Stimulated activated CD4-positive, alpha-beta T cell treated with anti-CD3 and anti-CD28 coated beads, Interleukin-15, amount 100 ng/mL, for 1 hour (primary cell): ENCODE results near the gene TMCO2.

Experiments
- DNase-seq, 2 donors: peaks; one replicate each; pipeline ENCODE4 v3.0.0-alpha.2; 2020; ENCODE audit warnings: low read depth in 1 of 2, low spot score in 1 of 2

The TMCO2 gene

GRCh38 chr1:40257688-40258444, 10.1 kb downstream of the TMCO2 start, which contains the start of gene ZMPSTE24:
Gene ZMPSTE24 (plus strand): TSS chr1:40258236. CDS start chr1:40258272, 36 bp downstream.
- DNase-seq = peak; percentile 87 to 93

DNA sequence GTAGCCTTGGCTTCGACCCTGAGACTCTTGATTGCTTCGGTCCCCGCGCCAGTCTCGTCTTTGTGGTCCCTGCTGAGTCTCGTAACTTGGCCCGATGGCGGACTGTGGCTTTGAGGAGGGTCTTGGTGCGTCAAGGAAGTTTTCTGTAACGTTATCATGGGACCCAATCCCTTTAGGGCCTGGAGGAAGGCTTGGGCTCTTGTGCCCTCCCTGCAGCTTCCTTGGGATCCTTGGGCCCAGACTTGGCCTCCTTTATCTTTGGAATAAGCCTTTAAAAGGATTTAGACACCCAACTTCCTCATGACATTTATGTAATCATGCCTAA, 10.7 kb downstream of the TMCO2 start:
- DNase-seq = no peak

DNA sequence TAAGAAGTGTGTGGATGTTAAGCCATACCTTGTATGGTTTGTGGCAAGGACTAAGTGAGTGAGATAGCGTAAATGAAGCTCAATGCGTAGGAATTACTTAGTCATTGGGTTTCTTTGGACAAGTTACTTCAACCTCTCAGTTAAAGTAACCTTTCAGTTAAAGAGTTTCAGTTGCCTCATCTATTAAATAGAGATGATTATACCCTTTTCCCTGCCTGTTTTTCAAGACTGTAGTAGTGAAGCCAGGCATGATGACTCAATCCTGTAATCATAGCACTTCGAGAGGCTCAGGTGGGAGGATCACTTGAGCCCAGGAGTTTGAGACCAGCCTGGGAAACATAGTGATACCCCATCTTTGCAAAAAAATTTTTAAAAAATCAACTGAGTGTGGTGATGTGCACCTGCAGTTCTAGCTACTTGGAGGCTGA, 16.6 kb downstream of the TMCO2 start:
- no peak for DNase-seq

GRCh38 chr1:40265298-40265697, 17.6 kb downstream of the TMCO2 start:
- DNase-seq = no peak

GRCh38 chr1:40265919-40266318, 18.2 kb downstream of the TMCO2 start:
- DNase-seq = no peak

- no peak for DNase-seq
Observed at GRCh38 chr1:40266786-40267535, 19.2 kb downstream of the TMCO2 start.

DNA sequence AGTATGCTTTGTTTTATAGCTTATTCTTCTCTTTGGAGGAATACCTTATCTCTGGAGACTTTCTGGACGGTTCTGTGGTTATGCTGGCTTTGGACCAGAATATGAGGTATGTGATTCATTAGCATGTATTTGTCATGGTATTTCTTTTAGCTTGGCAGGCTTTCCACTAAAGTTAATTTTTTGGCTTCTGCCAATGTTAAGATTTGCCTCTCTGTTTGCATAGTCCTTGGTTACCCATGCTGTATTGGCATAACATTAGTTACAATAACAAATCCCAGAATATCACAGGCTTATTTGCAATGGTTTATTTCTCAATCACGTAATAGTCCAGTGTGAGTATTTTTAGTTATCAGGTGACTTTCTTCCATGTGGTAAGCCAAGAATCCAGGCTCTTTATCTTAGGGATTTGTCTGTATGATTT, 20.0 kb downstream of the TMCO2 start:
- no peak for DNase-seq

DNA sequence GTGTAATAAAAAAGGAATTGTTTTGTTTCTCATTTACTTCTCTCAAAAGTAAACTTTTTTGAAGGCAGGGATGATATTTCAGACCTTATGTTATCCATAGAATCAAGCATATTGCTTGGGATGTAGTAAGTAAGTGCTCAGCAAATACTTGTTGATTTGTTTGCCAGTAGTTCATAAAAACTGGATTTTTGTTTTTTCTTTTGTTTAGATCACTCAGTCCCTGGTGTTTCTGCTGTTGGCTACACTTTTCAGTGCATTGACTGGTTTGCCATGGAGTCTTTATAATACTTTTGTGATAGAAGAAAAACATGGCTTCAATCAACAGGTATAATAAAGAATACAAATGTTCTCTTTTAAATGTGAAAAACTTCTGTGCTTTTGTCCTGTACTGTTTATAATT, 20.5 kb downstream of the TMCO2 start:
- DNase-seq = no peak

DNA sequence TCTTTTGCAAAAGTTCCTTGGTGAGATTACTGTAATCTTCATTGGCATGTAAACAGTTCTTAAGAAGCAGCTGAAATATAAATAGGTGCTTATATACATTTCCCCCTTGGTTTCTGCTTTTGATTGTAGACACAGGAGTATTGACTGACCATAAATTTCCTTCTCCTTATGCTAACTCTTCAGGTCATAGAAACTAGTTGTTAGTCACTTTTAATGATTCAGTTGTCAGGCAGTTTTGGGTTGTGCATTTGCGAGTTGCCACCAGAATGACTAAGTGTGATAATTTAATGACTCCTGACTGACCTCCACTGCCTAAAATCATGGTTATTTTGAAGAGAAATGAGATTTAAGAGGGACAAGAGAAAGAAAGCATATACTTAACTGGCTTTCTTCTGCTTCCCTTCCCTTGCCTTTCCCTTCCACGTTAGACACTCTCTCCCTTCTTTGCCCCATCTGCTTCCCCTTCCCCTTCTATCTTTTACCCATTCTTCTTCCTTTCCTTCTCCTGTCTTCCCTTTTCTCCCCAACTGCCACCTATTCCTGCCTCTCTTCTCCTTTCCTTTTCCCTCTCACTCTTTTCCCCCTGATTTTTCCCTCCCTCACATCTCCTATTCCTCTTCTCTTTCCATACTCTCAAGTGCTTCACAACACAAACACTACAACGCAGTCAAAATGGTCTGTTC, 22.6 kb downstream of the TMCO2 start:
- no peak for DNase-seq

DNA sequence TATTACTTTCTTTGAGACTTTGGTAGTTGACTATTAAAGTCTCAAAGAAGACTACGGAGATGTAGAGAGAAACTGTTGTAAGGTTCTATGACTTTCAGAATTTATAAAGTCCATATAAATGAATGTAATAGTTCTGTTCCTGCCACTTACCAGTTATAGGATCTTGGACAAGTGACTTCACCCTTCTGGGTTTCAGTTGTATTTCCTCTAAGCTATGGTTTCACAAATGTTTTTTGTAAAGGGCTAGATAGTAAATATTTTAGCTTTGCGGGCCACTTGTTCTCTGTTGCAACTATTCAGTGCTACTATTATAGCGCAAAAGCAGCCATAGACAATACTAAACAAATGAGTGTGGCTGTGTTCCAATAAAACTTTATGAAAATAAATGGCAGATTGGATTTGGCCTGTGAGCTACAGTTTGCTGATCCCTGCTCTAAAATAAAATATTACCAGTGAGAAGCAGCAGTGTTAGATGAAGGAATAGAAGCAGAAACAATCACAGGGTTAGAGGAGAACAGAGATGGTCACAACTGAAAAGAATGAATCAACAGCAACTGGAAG, 25.0 kb downstream of the TMCO2 start:
- no peak for DNase-seq

- DNase-seq = no peak
Observed at GRCh38 chr1:40273547-40274166, 25.9 kb downstream of the TMCO2 start.

GRCh38 chr1:40274331-40274730, 26.6 kb downstream of the TMCO2 start:
- DNase-seq = no peak

DNA sequence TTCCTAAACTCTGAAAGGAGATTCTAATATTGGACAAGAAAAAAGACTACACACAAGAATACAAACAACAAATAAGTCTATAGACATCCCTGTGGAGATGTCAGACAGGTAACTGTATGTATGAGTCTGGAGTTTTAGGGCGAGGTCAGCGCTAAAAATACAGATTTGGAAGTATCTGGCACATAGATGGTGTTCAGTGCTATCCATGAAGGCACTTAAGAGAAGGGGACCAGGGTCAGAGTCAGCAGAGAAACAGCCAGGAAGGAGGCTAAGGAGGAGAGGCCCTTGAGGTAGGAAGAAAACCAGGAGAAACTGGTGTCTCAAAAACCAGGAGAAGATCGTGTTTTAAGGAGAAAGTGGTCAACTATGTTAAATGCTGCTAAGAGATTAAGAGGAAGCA, 28.4 kb downstream of the TMCO2 start:
- no peak for DNase-seq

DNA sequence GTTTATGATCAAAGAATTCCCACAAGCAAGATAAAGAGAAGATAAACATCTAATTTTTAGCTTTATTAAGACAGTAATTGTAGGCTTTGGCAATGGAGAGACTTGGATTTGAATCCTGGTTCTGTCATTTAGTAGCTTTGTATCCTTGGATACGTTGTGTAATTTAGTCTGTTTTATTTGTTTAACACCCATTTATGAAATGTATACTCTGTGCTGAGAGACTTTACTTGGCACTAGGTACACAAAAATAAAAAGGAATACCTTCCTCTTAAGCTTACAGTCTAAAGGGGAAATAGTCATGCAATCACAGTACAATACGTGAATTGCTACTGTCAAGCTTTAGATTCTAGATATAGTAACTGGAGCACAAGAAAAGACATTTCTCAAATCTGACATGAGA, 34.1 kb downstream of the TMCO2 start:
- no peak for DNase-seq

GRCh38 chr1:40291293-40291692, 43.6 kb downstream of the TMCO2 start:
- no peak for DNase-seq

DNA sequence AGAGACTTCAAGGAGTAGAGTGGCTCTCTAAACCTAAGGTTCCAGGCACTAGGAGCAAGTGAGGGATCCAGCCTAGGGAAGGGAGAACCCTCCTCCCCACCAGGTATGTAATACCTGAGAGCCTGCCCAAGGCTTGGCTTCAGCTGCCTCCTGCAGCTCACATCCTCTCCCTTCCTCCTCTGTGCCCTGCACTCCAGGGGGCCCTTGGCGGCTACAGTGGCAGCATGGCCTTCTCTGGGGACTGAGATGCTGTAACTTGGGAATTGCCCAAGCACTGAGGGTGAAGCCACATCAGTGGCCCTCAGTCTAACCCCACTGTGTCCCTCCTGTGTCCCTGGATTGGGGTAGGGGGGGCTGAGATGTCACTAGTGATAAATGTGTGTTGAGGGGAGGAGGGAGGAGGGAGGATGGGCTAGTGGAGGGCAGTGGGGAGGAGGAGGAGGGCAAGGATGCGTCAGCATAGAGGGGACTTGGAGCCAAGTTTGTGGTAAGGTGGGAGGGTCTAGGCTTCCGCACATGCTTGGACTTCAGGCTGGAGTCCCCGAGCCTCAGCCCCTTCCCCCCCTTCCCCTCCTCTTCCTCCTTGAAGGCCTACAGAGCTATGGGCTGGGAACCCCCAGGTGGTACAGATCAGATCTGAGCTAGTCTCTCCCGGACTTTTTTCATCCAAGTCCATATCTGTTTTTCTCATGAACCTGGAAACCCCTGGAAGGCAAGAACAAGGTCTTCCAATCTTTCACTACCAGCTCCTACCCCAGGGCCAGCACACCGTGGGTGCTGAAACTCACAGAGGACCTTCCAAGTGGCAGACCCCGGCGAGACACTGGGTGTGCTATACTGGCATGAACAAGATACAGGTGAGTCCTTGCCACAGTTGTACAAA, 51.9 kb downstream of the TMCO2 start:
- DNase-seq = no peak

- no peak for DNase-seq
Observed at GRCh38 chr1:40300249-40300567, 52.5 kb downstream of the TMCO2 start.

GRCh38 chr1:40300651-40301050, 52.9 kb downstream of the TMCO2 start:
- DNase-seq = no peak

DNA sequence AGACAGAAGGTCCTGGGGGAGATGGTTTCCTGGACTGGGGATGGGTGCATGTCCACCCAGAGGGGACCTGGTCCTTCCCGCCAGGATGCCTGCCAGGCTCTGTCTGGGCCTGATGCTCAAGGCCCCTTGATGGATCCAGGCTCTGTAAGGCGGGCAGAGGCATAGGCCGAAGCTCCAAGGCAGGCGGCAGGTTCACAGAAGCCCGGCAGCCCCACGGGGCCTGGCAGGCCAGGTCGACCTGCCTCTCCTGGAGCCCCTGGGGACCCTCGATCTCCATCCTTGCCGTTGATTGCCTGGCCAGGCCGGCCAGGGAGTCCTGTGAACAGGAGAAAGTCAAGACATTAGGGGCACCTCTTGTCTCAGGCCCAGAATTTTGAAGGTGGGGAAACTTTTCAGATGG, 53.3 kb downstream of the TMCO2 start:
- DNase-seq = no peak
